ENCODE measurements around the gene PRKCE.

GRCh38 chr2:45759310-45759851 lies 107.9 kb downstream of the PRKCE start:
- TF ChIP-seq, protein P1, sequence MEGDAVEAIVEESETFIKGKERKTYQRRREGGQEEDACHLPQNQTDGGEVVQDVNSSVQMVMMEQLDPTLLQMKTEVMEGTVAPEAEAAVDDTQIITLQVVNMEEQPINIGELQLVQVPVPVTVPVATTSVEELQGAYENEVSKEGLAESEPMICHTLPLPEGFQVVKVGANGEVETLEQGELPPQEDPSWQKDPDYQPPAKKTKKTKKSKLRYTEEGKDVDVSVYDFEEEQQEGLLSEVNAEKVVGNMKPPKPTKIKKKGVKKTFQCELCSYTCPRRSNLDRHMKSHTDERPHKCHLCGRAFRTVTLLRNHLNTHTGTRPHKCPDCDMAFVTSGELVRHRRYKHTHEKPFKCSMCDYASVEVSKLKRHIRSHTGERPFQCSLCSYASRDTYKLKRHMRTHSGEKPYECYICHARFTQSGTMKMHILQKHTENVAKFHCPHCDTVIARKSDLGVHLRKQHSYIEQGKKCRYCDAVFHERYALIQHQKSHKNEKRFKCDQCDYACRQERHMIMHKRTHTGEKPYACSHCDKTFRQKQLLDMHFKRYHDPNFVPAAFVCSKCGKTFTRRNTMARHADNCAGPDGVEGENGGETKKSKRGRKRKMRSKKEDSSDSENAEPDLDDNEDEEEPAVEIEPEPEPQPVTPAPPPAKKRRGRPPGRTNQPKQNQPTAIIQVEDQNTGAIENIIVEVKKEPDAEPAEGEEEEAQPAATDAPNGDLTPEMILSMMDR (IDR thresholded peaks at IDR 0.05): no peak
- TF ChIP-seq POLR2A (IDR thresholded peaks at IDR 0.05): no peak
